Measurements from ENCODE around the gene ZCCHC17.
A peak's percentile ranks its signal among the peaks of the same experiment; 100 is the strongest.

Gene ZCCHC17

DNA sequence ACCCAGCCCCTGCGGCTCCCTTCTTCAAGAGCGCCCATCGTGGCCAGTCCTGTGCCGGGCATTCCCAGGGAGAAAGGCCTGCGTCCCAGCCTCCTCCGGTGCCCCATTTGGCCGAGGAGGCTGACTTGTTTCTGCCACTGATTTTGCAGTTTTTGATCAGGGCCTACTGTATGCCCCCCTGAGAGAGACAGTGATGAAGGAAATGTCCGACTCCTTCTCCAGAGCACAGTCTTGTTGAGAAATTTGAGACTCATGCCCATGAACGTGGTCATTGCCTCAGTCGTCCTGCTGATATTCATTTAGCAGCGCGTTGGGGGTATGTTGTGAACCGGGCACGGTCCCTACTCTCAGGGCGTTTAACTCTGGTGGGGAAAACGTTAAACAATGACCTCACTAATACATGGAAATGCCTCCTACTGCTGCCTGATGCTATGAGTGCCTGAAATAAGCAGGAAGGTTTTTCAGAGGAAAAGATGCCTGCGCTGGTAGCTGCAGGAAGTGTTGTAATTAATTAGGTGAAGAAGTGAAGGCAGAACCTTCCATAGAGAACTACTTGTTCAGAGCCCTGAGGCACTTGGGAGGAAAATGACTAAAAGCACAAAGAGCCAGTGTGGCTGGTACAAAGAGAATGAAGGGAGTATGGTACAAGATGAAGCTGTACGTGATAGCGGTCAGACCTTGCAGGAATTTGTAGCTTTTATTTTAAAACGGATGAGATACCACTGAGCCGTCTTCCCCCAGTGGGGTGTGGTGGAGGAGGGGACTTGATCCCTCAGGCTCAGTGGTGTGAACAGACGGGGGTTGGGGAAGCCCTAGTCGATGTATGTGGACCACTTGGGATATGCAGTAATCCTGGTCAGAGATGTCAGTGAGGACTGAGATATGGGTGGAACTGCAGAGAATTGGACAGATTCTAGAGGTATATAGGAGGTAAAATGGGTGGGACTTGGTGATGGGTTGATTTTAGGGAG, 730 bp downstream of the ZCCHC17 start:
- Histone ChIP-seq H3K27me3 (no peaks in the 10 kb centered on the region), H3K9me3 (no peaks in the 10 kb centered on the region), H3K27ac (peak overlapping the region; percentile 88), H3K4me1 (ENCODE audit: control insufficient read depth in 1 of 2, insufficient read depth in 1 of 2, low read depth in 1 of 2, low read length in 1 of 2) (peaks cover 32 to 45% of the 10 kb centered on the region in 2 experiments), H3K4me3 (ENCODE audit: low read depth in 1 of 2, low read length in 1 of 2) (peak overlapping the region; percentile 92 to 94), H3K36me3 (peaks cover 6% of the 10 kb centered on the region)
- TF ChIP-seq, protein P1, sequence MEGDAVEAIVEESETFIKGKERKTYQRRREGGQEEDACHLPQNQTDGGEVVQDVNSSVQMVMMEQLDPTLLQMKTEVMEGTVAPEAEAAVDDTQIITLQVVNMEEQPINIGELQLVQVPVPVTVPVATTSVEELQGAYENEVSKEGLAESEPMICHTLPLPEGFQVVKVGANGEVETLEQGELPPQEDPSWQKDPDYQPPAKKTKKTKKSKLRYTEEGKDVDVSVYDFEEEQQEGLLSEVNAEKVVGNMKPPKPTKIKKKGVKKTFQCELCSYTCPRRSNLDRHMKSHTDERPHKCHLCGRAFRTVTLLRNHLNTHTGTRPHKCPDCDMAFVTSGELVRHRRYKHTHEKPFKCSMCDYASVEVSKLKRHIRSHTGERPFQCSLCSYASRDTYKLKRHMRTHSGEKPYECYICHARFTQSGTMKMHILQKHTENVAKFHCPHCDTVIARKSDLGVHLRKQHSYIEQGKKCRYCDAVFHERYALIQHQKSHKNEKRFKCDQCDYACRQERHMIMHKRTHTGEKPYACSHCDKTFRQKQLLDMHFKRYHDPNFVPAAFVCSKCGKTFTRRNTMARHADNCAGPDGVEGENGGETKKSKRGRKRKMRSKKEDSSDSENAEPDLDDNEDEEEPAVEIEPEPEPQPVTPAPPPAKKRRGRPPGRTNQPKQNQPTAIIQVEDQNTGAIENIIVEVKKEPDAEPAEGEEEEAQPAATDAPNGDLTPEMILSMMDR (IDR thresholded peaks at IDR 0.05): no peak

DNA sequence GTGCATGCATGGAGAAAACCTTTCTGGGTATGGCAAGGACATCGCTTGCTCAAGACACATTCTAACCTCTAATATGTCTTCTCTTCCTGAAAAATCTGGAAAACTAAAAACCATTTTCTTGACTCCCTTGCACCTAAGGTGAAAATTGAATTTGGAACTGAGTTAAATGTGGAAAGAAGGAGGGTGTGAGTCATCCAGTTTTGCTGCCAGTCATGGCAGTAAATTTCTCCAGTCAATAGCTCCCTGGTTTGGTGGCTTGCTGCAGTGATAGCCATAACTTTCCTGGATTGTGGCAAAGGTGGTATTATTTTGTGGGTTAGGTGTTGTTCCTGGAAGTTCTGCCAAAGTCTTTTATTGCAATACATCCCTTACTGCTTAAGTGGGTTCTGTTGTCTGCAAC, 2.5 kb downstream of the ZCCHC17 start:
- H3K4me1 ChIP-seq (ENCODE audit: control insufficient read depth in 1 of 2, insufficient read depth in 1 of 2, low read depth in 1 of 2, low read length in 1 of 2): peaks cover 32 to 45% of the 10 kb centered on the region in 2 experiments
- H3K27ac ChIP-seq: no peak overlapping the region
- TF ChIP-seq, protein P1 (IDR thresholded peaks at IDR 0.05): no peak
- H3K9me3 ChIP-seq: no peaks in the 10 kb centered on the region
- H3K36me3 ChIP-seq: no peaks in the 10 kb centered on the region
- H3K4me3 ChIP-seq (ENCODE audit: low read depth in 1 of 2, low read length in 1 of 2): no peak overlapping the region
- no peaks in the 10 kb centered on the region for H3K27me3 ChIP-seq

DNA sequence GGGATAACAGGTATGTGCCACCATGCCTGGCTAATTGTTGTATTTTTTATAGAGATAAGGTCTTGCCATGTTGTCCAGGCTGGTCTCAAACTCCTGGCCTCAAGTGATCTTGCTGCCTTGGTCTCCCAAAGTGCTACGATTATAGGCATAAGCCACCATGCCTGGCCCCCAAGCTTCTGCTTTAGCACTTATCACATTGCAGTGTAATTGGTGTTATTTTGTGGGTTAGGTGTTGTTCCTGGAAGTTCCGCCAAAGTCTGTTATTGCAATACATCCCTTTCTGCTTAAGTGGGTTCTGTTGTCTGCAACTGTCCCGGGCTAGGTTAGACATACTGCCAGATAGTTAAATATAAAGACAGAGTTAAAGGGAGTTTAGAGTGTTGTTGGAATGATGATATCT, 3.4 kb downstream of the ZCCHC17 start:
- Histone ChIP-seq H3K36me3 (no peaks in the 10 kb centered on the region), H3K27me3 (no peaks in the 10 kb centered on the region), H3K4me1 (ENCODE audit: control insufficient read depth in 1 of 2, insufficient read depth in 1 of 2, low read depth in 1 of 2, low read length in 1 of 2) (peaks cover 32 to 45% of the 10 kb centered on the region in 2 experiments), H3K4me3 (ENCODE audit: low read depth in 1 of 2, low read length in 1 of 2) (no peak overlapping the region), H3K27ac (no peak overlapping the region), H3K9me3 (no peaks in the 10 kb centered on the region)
- TF ChIP-seq, protein P1 (IDR thresholded peaks at IDR 0.05): no peak

DNA sequence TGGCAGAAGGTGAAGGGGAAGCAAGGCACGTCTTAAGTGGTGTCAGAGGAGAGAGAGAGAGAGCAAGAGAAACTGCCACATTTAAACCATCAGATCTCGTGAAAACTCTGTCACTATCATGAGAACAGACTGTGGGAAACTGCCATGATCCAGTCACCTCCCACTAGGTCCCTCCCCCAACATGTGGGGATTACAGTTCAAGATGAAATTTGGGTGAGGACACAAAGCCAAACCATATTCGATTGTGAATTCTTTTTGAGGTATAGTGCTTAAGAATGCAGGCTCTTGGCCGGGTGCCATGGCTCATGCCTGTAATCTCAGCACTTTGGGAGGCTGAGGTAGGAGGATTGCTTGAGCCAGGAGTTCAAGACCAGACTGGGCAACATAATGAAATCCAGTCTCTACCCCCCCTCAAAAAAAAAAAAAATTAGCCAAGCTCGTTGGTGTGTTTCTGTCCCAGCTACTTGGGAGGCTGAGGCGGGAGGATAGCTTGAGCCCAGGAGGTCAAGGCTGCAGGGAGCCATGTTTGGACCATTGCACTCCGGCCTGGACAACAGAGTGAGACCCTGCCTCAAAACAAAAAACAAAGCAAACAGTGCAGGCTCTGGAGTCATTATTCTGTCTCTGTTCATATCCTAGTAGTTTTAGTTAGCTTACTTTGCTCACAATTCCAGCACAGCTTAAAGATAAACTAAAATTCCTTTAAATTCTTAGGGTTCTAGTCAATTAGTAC, 6.0 kb downstream of the ZCCHC17 start:
- peaks cover 13 to 25% of the 10 kb centered on the region in 2 experiments for H3K4me1 ChIP-seq (ENCODE audit: control insufficient read depth in 1 of 2, insufficient read depth in 1 of 2, low read depth in 1 of 2, low read length in 1 of 2)
- H3K4me3 ChIP-seq (ENCODE audit: low read depth in 1 of 2, low read length in 1 of 2): no peak overlapping the region
- H3K9me3 ChIP-seq: no peaks in the 10 kb centered on the region
- no peaks in the 10 kb centered on the region for H3K27me3 ChIP-seq
- TF ChIP-seq, protein P1 (IDR thresholded peaks at IDR 0.05): no peak
- H3K27ac ChIP-seq: no peak overlapping the region
- no peaks in the 10 kb centered on the region for H3K36me3 ChIP-seq

DNA sequence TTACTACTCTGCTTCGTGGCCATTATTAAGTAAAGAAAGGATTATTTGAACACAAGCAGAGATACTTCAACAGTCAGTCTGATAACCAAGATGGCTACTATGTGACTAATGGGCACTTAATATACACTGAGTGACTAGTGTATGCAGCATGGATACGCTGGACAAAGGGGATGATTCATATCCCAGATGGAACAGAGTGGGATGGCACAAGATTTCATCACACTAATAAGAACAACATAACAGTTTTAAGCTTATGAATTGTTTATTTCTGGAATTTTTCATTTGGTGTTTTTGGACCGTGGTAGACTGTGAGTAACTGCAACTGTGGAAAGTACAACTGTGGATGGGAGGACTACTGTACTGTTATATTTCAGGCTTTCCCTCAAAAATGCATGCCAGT, 9.4 kb downstream of the ZCCHC17 start:
- H3K27me3 ChIP-seq: no peaks in the 10 kb centered on the region
- no peak overlapping the region for H3K27ac ChIP-seq
- no peaks in the 10 kb centered on the region for H3K9me3 ChIP-seq
- no peak overlapping the region for H3K4me3 ChIP-seq (ENCODE audit: low read depth in 1 of 2, low read length in 1 of 2)
- H3K4me1 ChIP-seq (ENCODE audit: control insufficient read depth in 1 of 2, insufficient read depth in 1 of 2, low read depth in 1 of 2, low read length in 1 of 2): no peaks in the 10 kb centered on the region
- TF ChIP-seq, protein P1 (IDR thresholded peaks at IDR 0.05): no peak
- peaks cover 14% of the 10 kb centered on the region for H3K36me3 ChIP-seq
